IPS DF 6.9 (cell line): ENCODE measurements around the gene CNN3.
A peak's percentile ranks its signal among the peaks of the same experiment; 100 is the strongest.

ENCODE experiments used
- DNase-seq: peaks from one replicate; pipeline ENCODE4 v3.0.0-alpha.2; 2013; ENCODE audit warnings: low read depth, low spot score
- H3K27ac ChIP-seq: one replicate; pipeline ENCODE4 v1.5.1; 2013; ENCODE audit warnings: low read length, control low read depth
- H3K27me3 ChIP-seq: 2 replicates; pipeline ENCODE4 v1.6.1; 2013; ENCODE audit warnings: mild to moderate bottlenecking, low read length; ENCODE audit not compliant: control insufficient read depth, insufficient read depth
- H3K36me3 ChIP-seq: 2 replicates; pipeline ENCODE4 v1.6.1; 2013; ENCODE audit warnings: low read length; ENCODE audit not compliant: control insufficient read depth, insufficient read depth
- H3K4me1 ChIP-seq: 2 replicates; pipeline ENCODE4 v1.6.1; 2013; ENCODE audit warnings: low read length; ENCODE audit not compliant: control insufficient read depth, insufficient read depth
- H3K4me3 ChIP-seq: 2 replicates; pipeline ENCODE4 v1.5.1; 2013; ENCODE audit warnings: mild to moderate bottlenecking, low read length
- H3K9me3 ChIP-seq: 2 replicates; pipeline ENCODE4 v1.6.1; 2013; ENCODE audit warnings: low read length, inconsistent platforms; ENCODE audit not compliant: control insufficient read depth, insufficient read depth
- WGBS: extraction: QIAGEN DNeasy Blood & Tissue Kit; methylation state at CpG from one replicate; pipeline ENCODE4 v1.1.7; 2013; ENCODE audit warnings: mixed read lengths, missing lambda C conversion rate; ENCODE audit not compliant: insufficient read length, insufficient coverage; 5-methylcytosine and 5-hydroxymethylcytosine counted together

The CNN3 gene

GRCh38 chr1:94905207-94905606 is 21.7 kb downstream of the CNN3 start:
- Histone ChIP-seq H3K27me3 (no peaks in the 10 kb centered on the region), H3K4me1 (peaks cover 3% of the 10 kb centered on the region; the same call in 1 of the 2 replicates), H3K9me3 (no peaks in the 10 kb centered on the region), H3K36me3 (peaks cover 4% of the 10 kb centered on the region; the same call in 1 of the 2 replicates), H3K27ac (no peak overlapping the region), H3K4me3 (no peak overlapping the region)
- no peak for DNase-seq
- no CpG with 5 or more reads among the region's 4 CpGs for WGBS

GRCh38 chr1:94903280-94904009 is 23.5 kb downstream of the CNN3 start:
- H3K27me3 ChIP-seq = no peaks in the 10 kb centered on the region
- H3K9me3 ChIP-seq = no peaks in the 10 kb centered on the region
- no peak for DNase-seq
- H3K36me3 ChIP-seq = peaks cover 6% of the 10 kb centered on the region; the same call in 1 of the 2 replicates
- peaks cover 1% of the 10 kb centered on the region; the same call in 1 of the 2 replicates for H3K4me1 ChIP-seq
- whole genome bisulfite sequencing = no CpG with 5 or more reads among the region's 7 CpGs
- no peak overlapping the region for H3K4me3 ChIP-seq
- H3K27ac ChIP-seq = no peak overlapping the region

DNA sequence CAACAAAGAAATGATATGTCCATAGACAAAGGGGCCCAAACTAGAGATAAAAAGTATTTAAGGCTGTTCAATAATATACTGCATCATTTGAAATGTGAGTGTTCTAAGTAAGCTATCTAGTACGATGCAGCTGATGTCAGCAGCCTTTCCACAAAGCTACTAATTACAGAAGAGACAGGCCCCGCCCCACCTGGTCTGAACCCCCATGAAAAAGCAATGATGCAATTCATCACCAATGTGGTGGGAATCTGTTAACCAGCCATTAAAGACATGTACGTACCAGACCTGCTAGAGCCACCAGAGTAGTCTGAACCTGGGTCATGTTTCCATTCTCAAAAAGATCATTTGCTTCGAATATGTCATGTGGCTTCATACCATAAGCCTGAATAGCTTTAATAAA is 25.1 kb downstream of the CNN3 start:
- Histone ChIP-seq H3K4me3 (no peak overlapping the region), H3K27ac (no peak overlapping the region), H3K4me1 (no peaks in the 10 kb centered on the region), H3K36me3 (peaks cover 11% of the 10 kb centered on the region; the same call in 1 of the 2 replicates), H3K9me3 (no peaks in the 10 kb centered on the region), H3K27me3 (no peaks in the 10 kb centered on the region)
- no CpG with 5 or more reads among the region's 4 CpGs for WGBS
- no peak for DNase-seq

- no peaks in the 10 kb centered on the region for H3K4me1 ChIP-seq
- H3K27me3 ChIP-seq = no peaks in the 10 kb centered on the region
- peaks cover 11% of the 10 kb centered on the region; the same call in 1 of the 2 replicates for H3K36me3 ChIP-seq
- WGBS = no CpG with 5 or more reads among the region's 1 CpG
- no peak overlapping the region for H3K4me3 ChIP-seq
- H3K27ac ChIP-seq = no peak overlapping the region
- H3K9me3 ChIP-seq = no peaks in the 10 kb centered on the region
- DNase-seq = no peak
Observed at GRCh38 chr1:94899756-94900155, 27.2 kb downstream of the CNN3 start.

DNA sequence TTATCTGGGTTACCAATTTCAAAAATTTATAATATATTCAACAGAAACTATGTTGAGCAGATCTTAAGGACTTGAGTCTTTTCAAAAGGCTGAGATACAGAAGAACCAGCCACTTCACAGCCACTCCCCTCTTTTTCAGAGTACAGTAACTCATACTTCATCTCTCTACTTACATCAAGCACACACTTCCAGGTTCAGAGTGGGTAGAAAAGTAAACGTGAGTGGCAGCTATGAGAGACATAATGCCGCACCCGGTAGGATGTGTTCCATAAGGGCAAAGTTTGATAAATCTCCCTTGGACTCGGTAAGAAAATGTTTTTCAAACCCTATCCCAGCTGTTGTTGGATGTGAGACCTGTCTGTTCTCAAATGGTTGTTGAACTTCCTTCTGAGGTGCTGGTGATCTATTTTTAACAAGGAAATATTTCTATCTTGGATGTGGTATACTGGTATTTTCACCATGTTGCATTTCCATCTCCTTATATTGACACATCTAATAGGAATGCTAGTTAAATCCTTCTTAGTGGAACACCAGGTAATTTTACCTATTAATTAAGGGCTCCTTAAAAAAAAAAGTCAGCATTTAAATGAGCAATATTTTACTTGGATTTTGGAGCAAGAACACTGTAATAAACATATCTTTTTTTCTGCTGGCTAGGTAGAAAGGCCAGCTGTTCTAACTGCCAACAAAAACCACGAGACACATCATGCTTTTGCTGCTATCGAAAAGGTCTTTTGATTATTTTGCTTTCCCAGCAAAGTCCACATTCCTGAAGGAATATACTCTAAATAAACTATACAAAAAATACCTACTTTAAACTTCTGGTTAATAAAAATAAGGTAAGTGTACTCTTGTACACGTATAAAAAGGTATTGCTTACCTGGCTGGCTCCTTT is 28.2 kb downstream of the CNN3 start:
- DNase-seq = no peak
- Histone ChIP-seq H3K27ac (no peak overlapping the region), H3K9me3 (no peaks in the 10 kb centered on the region), H3K4me1 (no peaks in the 10 kb centered on the region), H3K36me3 (peaks cover 11% of the 10 kb centered on the region; the same call in 1 of the 2 replicates), H3K4me3 (no peak overlapping the region), H3K27me3 (no peaks in the 10 kb centered on the region)
- no CpG with 5 or more reads among the region's 7 CpGs for WGBS

DNA sequence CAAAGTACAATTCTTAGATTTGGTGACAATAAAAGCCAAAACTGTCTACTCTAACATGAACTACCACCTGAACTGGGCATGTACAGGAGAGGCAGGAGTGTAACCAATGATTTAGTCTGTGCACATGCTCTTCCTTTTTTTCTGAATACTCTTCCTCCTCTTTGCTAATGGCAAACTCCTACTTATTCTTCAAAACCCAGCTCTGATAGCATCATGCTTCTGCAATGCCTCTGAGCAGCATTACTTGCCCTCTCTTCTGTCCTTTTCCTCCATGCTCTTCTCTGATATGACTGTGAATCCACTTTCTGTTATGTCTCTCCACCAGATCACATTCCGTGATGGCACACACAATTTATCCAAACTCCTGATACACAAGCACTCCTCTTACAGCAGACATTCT is 31.4 kb downstream of the CNN3 start:
- Histone ChIP-seq H3K4me3 (no peak overlapping the region), H3K4me1 (no peaks in the 10 kb centered on the region), H3K9me3 (no peaks in the 10 kb centered on the region), H3K36me3 (peaks cover 11% of the 10 kb centered on the region; the same call in 1 of the 2 replicates), H3K27me3 (no peaks in the 10 kb centered on the region), H3K27ac (no peak overlapping the region)
- DNase-seq = no peak
- no CpG with 5 or more reads among the region's 1 CpG for WGBS

GRCh38 chr1:94894630-94895029 is 32.3 kb downstream of the CNN3 start:
- no peaks in the 10 kb centered on the region for H3K4me1 ChIP-seq
- no peak overlapping the region for H3K27ac ChIP-seq
- no peak overlapping the region for H3K4me3 ChIP-seq
- WGBS = no CpG with 5 or more reads among the region's 4 CpGs
- no peaks in the 10 kb centered on the region for H3K27me3 ChIP-seq
- peaks cover 9% of the 10 kb centered on the region; the same call in 1 of the 2 replicates for H3K36me3 ChIP-seq
- no peaks in the 10 kb centered on the region for H3K9me3 ChIP-seq
- no peak for DNase-seq

- WGBS = no CpG with 5 or more reads among the region's 4 CpGs
- Histone ChIP-seq H3K9me3 (no peaks in the 10 kb centered on the region), H3K4me3 (no peak overlapping the region), H3K27ac (no peak overlapping the region), H3K4me1 (peaks cover 3% of the 10 kb centered on the region; the same call in 1 of the 2 replicates), H3K27me3 (no peaks in the 10 kb centered on the region), H3K36me3 (peaks cover 5% of the 10 kb centered on the region; the same call in 1 of the 2 replicates)
- DNase-seq = no peak
Observed at GRCh38 chr1:94892604-94893254, 34.2 kb downstream of the CNN3 start.

DNA sequence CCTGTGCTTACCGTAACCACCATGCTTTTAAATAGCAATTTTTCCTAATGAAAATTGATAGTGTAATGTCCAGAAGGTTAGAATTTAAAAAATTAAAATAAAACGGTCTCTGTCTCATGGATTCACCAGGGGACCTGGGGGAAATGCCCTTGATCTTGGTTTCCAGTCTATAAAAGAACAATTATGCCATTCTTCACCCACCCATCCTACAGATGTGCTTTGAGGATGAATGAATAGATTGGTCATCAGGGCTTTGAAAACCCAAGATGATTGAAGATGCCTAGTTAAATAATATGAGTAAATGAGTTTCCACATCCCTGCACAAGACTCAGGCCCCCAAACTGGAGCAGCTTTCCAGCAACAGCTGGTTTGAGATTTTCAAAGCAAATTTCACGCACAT is 38.7 kb downstream of the CNN3 start:
- H3K27me3 ChIP-seq = no peaks in the 10 kb centered on the region
- no peak overlapping the region for H3K4me3 ChIP-seq

GRCh38 chr1:94887603-94888171 is 39.2 kb downstream of the CNN3 start:
- DNase-seq = peak; percentile 52
- H3K27me3 ChIP-seq = no peaks in the 10 kb centered on the region
- no peaks in the 10 kb centered on the region for H3K9me3 ChIP-seq
- peaks cover 2% of the 10 kb centered on the region; the same call in 1 of the 2 replicates for H3K36me3 ChIP-seq
- H3K4me1 ChIP-seq = peaks cover 13% of the 10 kb centered on the region; the same call in 1 of the 2 replicates
- no peak overlapping the region for H3K4me3 ChIP-seq
- no CpG with 5 or more reads among the region's 4 CpGs for WGBS
- H3K27ac ChIP-seq = no peak overlapping the region

More for the DNA sequence above, 38.7 kb downstream of the CNN3 start:
- H3K27ac ChIP-seq = no peak overlapping the region
- no CpG with 5 or more reads among the region's 3 CpGs for WGBS
- DNase-seq = no peak
- peaks cover 13% of the 10 kb centered on the region; the same call in 1 of the 2 replicates for H3K4me1 ChIP-seq
- peaks cover 2% of the 10 kb centered on the region; the same call in 1 of the 2 replicates for H3K36me3 ChIP-seq
- H3K9me3 ChIP-seq = no peaks in the 10 kb centered on the region
